Astrocyte (in vitro differentiated cells and primary cell): Measurements from ENCODE around the gene MX2.

Source experiments
- CTCF ChIP-seq: IDR thresholded peaks from 2 replicates; pipeline ENCODE4 v1.5.1; 2011; ENCODE audit warnings: low read depth, mild to moderate bottlenecking, inconsistent platforms, low read length, moderate library complexity; ENCODE audit not compliant: insufficient read depth
- EZH2 ChIP-seq: IDR thresholded peaks from 2 replicates; pipeline ENCODE4 v1.6.1; 2012; ENCODE audit warnings: mild to moderate bottlenecking, low read length, inconsistent platforms; ENCODE audit not compliant: insufficient read depth

- no peak for TF ChIP-seq CTCF
- no peak for TF ChIP-seq EZH2
Measured at GRCh38 chr21:41396558-41397075, 34.8 kb downstream of the MX2 start.
